ENCODE results near the gene FGFR2. TPM values are rescaled to one million over a fixed set of nuclear protein-coding genes. Genes with fewer than 3 reads are reported as not detected.
A peak's percentile ranks its signal among the peaks of the same experiment; 100 is the strongest.

Gene FGFR2
- total and polyA plus RNA-seq, 2 experiments from 2014 or later = 41.3 to 90.4 TPM

DNA sequence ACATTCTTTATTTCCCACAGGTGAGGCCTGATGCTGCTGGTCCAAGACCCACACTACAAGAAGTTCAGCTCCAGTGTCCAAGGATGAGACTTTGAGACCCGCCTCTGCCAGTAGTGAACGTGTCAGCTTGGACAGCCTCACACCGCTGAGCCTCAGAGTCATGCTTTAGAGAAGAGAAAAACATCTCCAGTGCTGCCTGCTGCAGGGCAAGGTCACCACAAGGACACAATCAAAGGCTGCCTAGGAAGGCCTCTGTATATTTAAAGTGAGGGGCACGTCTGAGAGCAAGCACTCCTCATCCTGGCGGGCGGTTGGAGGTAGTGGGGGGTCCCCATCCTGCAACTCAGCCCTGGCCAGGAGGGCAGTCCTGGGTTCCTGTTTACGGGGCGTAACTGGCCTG is 19.3 kb downstream of the FGFR2 start:
- Histone ChIP-seq H3K27me3 (no peaks in the 10 kb centered on the region), H3K4me3 (no peak overlapping the region), H3K4me2 (peak overlapping the region; percentile 68), H3K79me2 (peaks cover 98% of the 10 kb centered on the region), H3K9me2 (replicated peaks; ENCODE audit: insufficient read depth) (no peaks in the 10 kb centered on the region), H3K4me1 (ENCODE audit: insufficient read depth) (peaks cover 50% of the 10 kb centered on the region), H3K9me3 (ENCODE audit: low read depth) (no peaks in the 10 kb centered on the region), H4K20me1 (ENCODE audit: insufficient read depth, poor library complexity, severe bottlenecking) (peaks cover 82% of the 10 kb centered on the region), H3K36me3 (replicated peaks; ENCODE audit: insufficient read depth, low read depth) (no peaks in the 10 kb centered on the region), H2AFZ (no peak overlapping the region), H3K27ac (peak overlapping the region; percentile 81)
- TF ChIP-seq EZH2phosphoT487 (IDR thresholded peaks at IDR 0.05; ENCODE audit: low read depth, severe bottlenecking, unreplicated experiment) (no peak), EZH2 (IDR thresholded peaks at IDR 0.05; ENCODE audit: borderline replicate concordance) (no peak)
- TF ChIP-seq, protein P1, sequence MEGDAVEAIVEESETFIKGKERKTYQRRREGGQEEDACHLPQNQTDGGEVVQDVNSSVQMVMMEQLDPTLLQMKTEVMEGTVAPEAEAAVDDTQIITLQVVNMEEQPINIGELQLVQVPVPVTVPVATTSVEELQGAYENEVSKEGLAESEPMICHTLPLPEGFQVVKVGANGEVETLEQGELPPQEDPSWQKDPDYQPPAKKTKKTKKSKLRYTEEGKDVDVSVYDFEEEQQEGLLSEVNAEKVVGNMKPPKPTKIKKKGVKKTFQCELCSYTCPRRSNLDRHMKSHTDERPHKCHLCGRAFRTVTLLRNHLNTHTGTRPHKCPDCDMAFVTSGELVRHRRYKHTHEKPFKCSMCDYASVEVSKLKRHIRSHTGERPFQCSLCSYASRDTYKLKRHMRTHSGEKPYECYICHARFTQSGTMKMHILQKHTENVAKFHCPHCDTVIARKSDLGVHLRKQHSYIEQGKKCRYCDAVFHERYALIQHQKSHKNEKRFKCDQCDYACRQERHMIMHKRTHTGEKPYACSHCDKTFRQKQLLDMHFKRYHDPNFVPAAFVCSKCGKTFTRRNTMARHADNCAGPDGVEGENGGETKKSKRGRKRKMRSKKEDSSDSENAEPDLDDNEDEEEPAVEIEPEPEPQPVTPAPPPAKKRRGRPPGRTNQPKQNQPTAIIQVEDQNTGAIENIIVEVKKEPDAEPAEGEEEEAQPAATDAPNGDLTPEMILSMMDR (IDR thresholded peaks at IDR 0.05; ENCODE audit: poor library complexity) = no peak
- DNase-seq (ENCODE audit: low spot score) = no peak
- 73% methylated on average over 8 of the region's 8 CpGs for WGBS (ENCODE audit: low lambda C conversion rate, missing lambda C conversion rate)

DNA sequence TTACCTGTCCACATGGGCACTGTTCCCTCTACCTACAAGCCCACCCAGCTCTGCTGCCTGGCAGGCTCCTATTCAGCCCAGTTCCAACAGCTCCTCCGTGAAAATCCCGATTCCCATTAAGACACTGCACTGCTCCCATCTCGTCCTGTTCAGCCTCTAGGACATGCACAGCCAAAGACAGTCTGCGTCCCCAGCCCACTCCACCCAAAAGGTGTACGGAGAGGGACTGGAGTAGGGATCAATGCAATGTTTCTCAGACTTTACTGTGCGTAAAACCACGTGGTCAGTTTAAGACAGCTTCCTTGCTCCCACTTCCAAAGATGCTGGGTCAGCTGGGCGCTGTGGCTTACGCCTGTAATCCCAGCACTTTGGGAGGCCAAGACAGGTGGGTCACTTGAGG is 19.9 kb downstream of the FGFR2 start:
- TF ChIP-seq EZH2 (IDR thresholded peaks at IDR 0.05; ENCODE audit: borderline replicate concordance) (no peak), EZH2phosphoT487 (IDR thresholded peaks at IDR 0.05; ENCODE audit: low read depth, severe bottlenecking, unreplicated experiment) (no peak)
- TF ChIP-seq, protein P1 (IDR thresholded peaks at IDR 0.05; ENCODE audit: poor library complexity) = no peak
- Histone ChIP-seq H3K27me3 (no peaks in the 10 kb centered on the region), H3K79me2 (peaks cover 98% of the 10 kb centered on the region), H3K4me2 (no peak overlapping the region), H3K9me2 (replicated peaks; ENCODE audit: insufficient read depth) (no peaks in the 10 kb centered on the region), H3K9me3 (ENCODE audit: low read depth) (no peaks in the 10 kb centered on the region), H4K20me1 (ENCODE audit: insufficient read depth, poor library complexity, severe bottlenecking) (peaks cover 85% of the 10 kb centered on the region), H3K36me3 (replicated peaks; ENCODE audit: insufficient read depth, low read depth) (no peaks in the 10 kb centered on the region), H3K4me3 (no peak overlapping the region), H2AFZ (no peak overlapping the region), H3K4me1 (ENCODE audit: insufficient read depth) (peaks cover 50% of the 10 kb centered on the region), H3K27ac (no peak overlapping the region)
- no peak for DNase-seq (ENCODE audit: low spot score)
- 83% methylated on average over 9 of the region's 9 CpGs for whole genome bisulfite sequencing (ENCODE audit: low lambda C conversion rate, missing lambda C conversion rate)

DNA sequence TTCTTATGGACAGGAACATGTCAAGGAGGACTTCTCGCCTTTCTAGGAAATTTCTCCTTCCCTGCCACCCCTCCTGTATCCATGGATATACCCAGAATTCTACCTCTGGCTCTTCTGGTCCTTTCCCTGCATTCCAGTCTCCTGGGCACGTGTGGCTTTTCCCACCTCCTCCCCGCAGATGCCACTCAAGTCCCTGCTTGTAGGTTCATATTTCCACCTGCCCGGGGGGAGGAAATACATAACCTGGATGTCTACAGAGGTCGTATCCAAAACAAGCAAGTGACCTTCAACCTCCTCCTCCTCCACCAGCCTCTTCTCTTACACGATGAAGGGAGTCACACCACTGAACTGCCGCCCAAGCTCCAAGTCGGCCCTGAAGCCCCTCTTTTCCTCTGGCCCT is 20.7 kb downstream of the FGFR2 start:
- no peaks in the 10 kb centered on the region for H3K36me3 ChIP-seq (replicated peaks; ENCODE audit: insufficient read depth, low read depth)
- H4K20me1 ChIP-seq (ENCODE audit: insufficient read depth, poor library complexity, severe bottlenecking) = peaks cover 88% of the 10 kb centered on the region
- H2AFZ ChIP-seq = no peak overlapping the region
- peaks cover 98% of the 10 kb centered on the region for H3K79me2 ChIP-seq
- no peaks in the 10 kb centered on the region for H3K9me3 ChIP-seq (ENCODE audit: low read depth)
- no peak overlapping the region for H3K4me2 ChIP-seq
- 76% methylated on average over 8 of the region's 8 CpGs for WGBS (ENCODE audit: low lambda C conversion rate, missing lambda C conversion rate)
- no peak overlapping the region for H3K4me3 ChIP-seq
- no peaks in the 10 kb centered on the region for H3K9me2 ChIP-seq (replicated peaks; ENCODE audit: insufficient read depth)
- DNase-seq (ENCODE audit: low spot score) = no peak
- no peak overlapping the region for H3K27ac ChIP-seq
- H3K27me3 ChIP-seq = no peaks in the 10 kb centered on the region
- peaks cover 54% of the 10 kb centered on the region for H3K4me1 ChIP-seq (ENCODE audit: insufficient read depth)
- no peak for TF ChIP-seq EZH2 (IDR thresholded peaks at IDR 0.05; ENCODE audit: borderline replicate concordance)
- TF ChIP-seq, protein P1 (IDR thresholded peaks at IDR 0.05; ENCODE audit: poor library complexity) = no peak
- no peak for TF ChIP-seq EZH2phosphoT487 (IDR thresholded peaks at IDR 0.05; ENCODE audit: low read depth, severe bottlenecking, unreplicated experiment)

DNA sequence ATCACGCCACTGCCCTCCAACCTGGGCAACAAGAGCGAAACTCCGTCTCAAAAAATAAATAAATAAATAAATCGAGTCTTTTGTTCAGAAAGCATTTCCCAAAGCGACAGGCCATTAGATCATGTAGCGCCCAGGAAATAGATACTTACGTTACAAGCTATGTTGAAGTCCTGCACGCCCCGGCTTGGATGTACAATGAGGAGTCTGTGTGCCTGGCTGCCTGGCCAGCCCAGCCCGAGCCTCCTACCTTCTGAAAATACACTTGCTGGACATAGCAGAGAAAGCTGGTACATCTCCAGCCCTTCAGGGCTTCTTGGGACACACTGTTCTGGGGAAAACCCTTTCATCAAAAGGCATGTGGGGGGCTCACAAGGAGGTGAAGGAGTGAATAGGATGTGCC is 22.1 kb downstream of the FGFR2 start:
- H3K4me2 ChIP-seq = no peak overlapping the region
- no peaks in the 10 kb centered on the region for H3K36me3 ChIP-seq (replicated peaks; ENCODE audit: insufficient read depth, low read depth)
- H3K27ac ChIP-seq = no peak overlapping the region
- no peak for DNase-seq (ENCODE audit: low spot score)
- peaks cover 98% of the 10 kb centered on the region for H3K79me2 ChIP-seq
- WGBS (ENCODE audit: low lambda C conversion rate, missing lambda C conversion rate) = 96% methylated on average over 10 of the region's 10 CpGs
- peaks cover 88% of the 10 kb centered on the region for H4K20me1 ChIP-seq (ENCODE audit: insufficient read depth, poor library complexity, severe bottlenecking)
- no peak for TF ChIP-seq EZH2phosphoT487 (IDR thresholded peaks at IDR 0.05; ENCODE audit: low read depth, severe bottlenecking, unreplicated experiment)
- TF ChIP-seq, protein P1 (IDR thresholded peaks at IDR 0.05; ENCODE audit: poor library complexity) = no peak
- TF ChIP-seq EZH2 (IDR thresholded peaks at IDR 0.05; ENCODE audit: borderline replicate concordance) = no peak
- no peaks in the 10 kb centered on the region for H3K27me3 ChIP-seq
- H3K4me1 ChIP-seq (ENCODE audit: insufficient read depth) = peaks cover 53% of the 10 kb centered on the region
- no peaks in the 10 kb centered on the region for H3K9me2 ChIP-seq (replicated peaks; ENCODE audit: insufficient read depth)
- no peak overlapping the region for H2AFZ ChIP-seq
- H3K9me3 ChIP-seq (ENCODE audit: low read depth) = no peaks in the 10 kb centered on the region
- no peak overlapping the region for H3K4me3 ChIP-seq
